GM12878 (cell line): ENCODE measurements around the gene SENP6. TPM values are rescaled to one million over a fixed set of nuclear protein-coding genes. Genes with fewer than 3 reads are reported as not detected.

Experiments
- CBFB ChIP-seq: IDR thresholded peaks from 2 replicates; pipeline ENCODE4 v1.6.1; 2016; ENCODE audit warnings: antibody characterized with exemption, low read depth
- CEBPZ ChIP-seq: fragments of 150-350 bp; IDR thresholded peaks from 2 replicates; pipeline ENCODE4 v1.6.1; 2016; ENCODE audit warnings: low read depth, low read length
- CHD1 ChIP-seq: IDR thresholded peaks from 2 replicates; pipeline ENCODE4 v1.6.1; 2012; ENCODE audit warnings: low read depth, low read length, improper control_type of control experiment
- DPF2 ChIP-seq: fragments of 450-650 bp; IDR thresholded peaks from 2 replicates; pipeline ENCODE4 v1.6.1; 2017; ENCODE audit warnings: mild to moderate bottlenecking
- EZH2 ChIP-seq: IDR thresholded peaks from 2 replicates; pipeline ENCODE4 v1.6.1; 2012; ENCODE audit warnings: low read depth, mild to moderate bottlenecking, control low read depth, inconsistent platforms, low read length, borderline replicate concordance; ENCODE audit not compliant: control insufficient read depth
- GABPA ChIP-seq: IDR thresholded peaks from 2 replicates; pipeline ENCODE4 v1.6.1; 2014; ENCODE audit warnings: antibody characterized with exemption, low read depth, mild to moderate bottlenecking, inconsistent platforms
- GATAD2B ChIP-seq: fragments of 450-650 bp; conservative IDR thresholded peaks from 2 replicates; pipeline ENCODE4 v1.6.1; 2017; ENCODE audit warnings: low read depth, mild to moderate bottlenecking, moderate library complexity
- IKZF2 ChIP-seq, 2 experiments: fragments of 450-650 bp; IDR thresholded peaks; 2 replicates each; pipeline ENCODE4 v1.6.1; 2017; ENCODE audit warnings: mild to moderate bottlenecking in 2 of 2, moderate library complexity in 2 of 2
- IRF4 ChIP-seq: IDR thresholded peaks from 2 replicates; pipeline ENCODE4 v1.6.1; 2011; ENCODE audit warnings: low read depth, low read length
- MXI1 ChIP-seq: fragments of 150-350 bp; IDR thresholded peaks from 2 replicates; pipeline ENCODE4 v1.6.1; 2011; ENCODE audit warnings: low read depth, mild to moderate bottlenecking, inconsistent platforms, low read length, improper control_type of control experiment
- MYB ChIP-seq: fragments of 150-350 bp; IDR thresholded peaks from 2 replicates; pipeline ENCODE4 v1.6.1; 2014; ENCODE audit warnings: mild to moderate bottlenecking, low read depth, low read length, borderline replicate concordance
- NBN ChIP-seq: fragments of 450-650 bp; IDR thresholded peaks from 2 replicates; pipeline ENCODE4 v1.6.1; 2016
- NFYA ChIP-seq: IDR thresholded peaks from 2 replicates; pipeline ENCODE4 v1.6.1; 2011; ENCODE audit warnings: low read depth, mild to moderate bottlenecking, low read length, improper control_type of control experiment, borderline replicate concordance
- NRF1 ChIP-seq: conservative IDR thresholded peaks from 2 replicates; pipeline ENCODE4 v1.6.1; 2011; ENCODE audit warnings: mild to moderate bottlenecking, low read depth, low read length, improper control_type of control experiment
- RAD21 ChIP-seq: IDR thresholded peaks from 2 replicates; pipeline ENCODE4 v1.6.1; 2011; ENCODE audit warnings: mild to moderate bottlenecking, low read depth, low read length, moderate library complexity; ENCODE audit not compliant: insufficient read depth
- RAD51 ChIP-seq: fragments of 450-650 bp; IDR thresholded peaks from 2 replicates; pipeline ENCODE4 v1.6.1; 2016; ENCODE audit warnings: moderate library complexity, mild to moderate bottlenecking, inconsistent platforms
- SP1 ChIP-seq: IDR thresholded peaks from one replicate; pipeline ENCODE4 v1.6.1; 2011; ENCODE audit warnings: low read depth, low read length
- STAT1 ChIP-seq: fragments of 450-650 bp; conservative IDR thresholded peaks from 2 replicates; pipeline ENCODE4 v1.6.1; 2014; ENCODE audit warnings: antibody characterized with exemption, mild to moderate bottlenecking
- YBX1 ChIP-seq: fragments of 450-650 bp; IDR thresholded peaks from 2 replicates; pipeline ENCODE4 v1.6.1; 2016; ENCODE audit warnings: antibody characterized with exemption
- ZBTB33 ChIP-seq: fragments of 450-650 bp; IDR thresholded peaks from 2 replicates; pipeline ENCODE4 v1.6.1; 2017; ENCODE audit warnings: mild to moderate bottlenecking
- ZBTB40 ChIP-seq: fragments of 450-650 bp; IDR thresholded peaks from 2 replicates; pipeline ENCODE4 v1.6.1; 2016; ENCODE audit warnings: mild to moderate bottlenecking, moderate library complexity, borderline replicate concordance
- polyA plus RNA-seq, 11 experiments: library from polyadenylated mRNA; depleted of rRNA in 4 of 11; unstranded in 6 of 11; stranded (reverse) in 5 of 11; fragments of >200 nt; fragmentation: Nextera tagmentation in 4 of 11; fragmentation: Illumina TruSeq in 1 of 11; extraction: Ambion mirVana in 4 of 11; extraction: Trizol in 1 of 11; gene quantifications; 1 replicate in 1 of 11; 2 replicates in 10 of 11; pipeline versions ENCODE4 v1.2.1 to v1.2.3, GENCODE V29; 2011 to 2016; ENCODE audit warnings: inconsistent platforms in 2 of 11, missing spikeins in 2 of 11, low read depth in 1 of 11
- total RNA-seq, 4 experiments: library from RNA; depleted of rRNA in 3 of 4; stranded (reverse); fragments of >200 nt in 3 of 4; fragmentation: Illumina TruSeq in 1 of 4; extraction: Trizol in 1 of 4; gene quantifications; 2 replicates each; pipeline versions ENCODE4 v1.2.1 to v1.2.3, GENCODE V29; 2013 to 2021

Gene SENP6
- total and polyA plus RNA-seq, 10 of the 15 experiments (the other 5 are each of a cell fraction or from before 2014, with no cell fraction given), result 10.7 to 70.0 (median 42.3) TPM

- no peak for TF ChIP-seq NRF1
- no peak for TF ChIP-seq IRF4
- no peak for TF ChIP-seq RAD21
- TF ChIP-seq ZBTB33, result no peak
- no peak for TF ChIP-seq GATAD2B
- peak; percentile 80; the same call in 1 of the 2 replicates for TF ChIP-seq DPF2
- TF ChIP-seq NFYA, result no peak
- TF ChIP-seq MYB, result no peak
- TF ChIP-seq YBX1, result no peak
- no peak for TF ChIP-seq CEBPZ
- TF ChIP-seq GABPA, result no peak
- peak; percentile 83; the same call in 1 of the 2 replicates for TF ChIP-seq MXI1
- TF ChIP-seq EZH2, result no peak
- TF ChIP-seq ZBTB40, result peak; percentile 51; the same call in 1 of the 2 replicates
- TF ChIP-seq SP1, result no peak
- TF ChIP-seq CBFB, result no peak
- TF ChIP-seq CHD1, result no peak
- TF ChIP-seq NBN, result no peak
- no peak for TF ChIP-seq STAT1
- TF ChIP-seq IKZF2 (IDR thresholded peaks at IDR 0.05), result peak in 1 of 2 experiments; percentile 23; a peak in 1 of 4 replicates
- 0 out of 2 replicates have a peak, but pooled peaks have one; percentile 3 for TF ChIP-seq RAD51
Measured at GRCh38 chr6:75601304-75602245, at the start of gene SENP6 (continued).
